Measurements from ENCODE around the gene S100A1. TPM values are rescaled to one million over a fixed set of nuclear protein-coding genes. Genes with fewer than 3 reads are reported as not detected.

Gene S100A1
- total RNA-seq, 1 experiment from 2014 or later: not detected

DNA sequence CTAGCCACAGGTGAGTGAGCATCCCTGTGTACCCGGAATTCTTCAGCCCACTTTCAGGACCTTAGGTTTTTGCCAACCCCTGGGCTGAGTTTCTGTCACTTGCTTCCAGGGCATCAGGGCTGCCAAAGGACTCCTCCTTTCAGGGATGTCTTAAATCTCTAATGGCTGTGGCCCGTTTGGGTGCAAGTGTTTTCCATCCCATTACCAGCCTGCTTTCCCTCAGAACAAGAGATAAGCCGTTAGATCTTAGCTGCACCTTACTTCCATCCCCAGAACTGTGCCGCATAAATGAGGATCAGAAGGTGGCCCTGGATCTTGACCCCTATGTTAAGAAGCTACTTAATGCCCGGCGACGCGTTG is 30.9 kb downstream of the S100A1 start:
- peak overlapping the region; percentile 15 to 90 (median 44); a peak in 6 of 7 replicates for H3K27ac Mint-ChIP-seq
- no peak overlapping the region for H3T11ph ChIP-seq (ENCODE audit: low read length)

More for the DNA sequence above, 30.9 kb downstream of the S100A1 start:
- peaks cover 5% of the 10 kb centered on the region for H3K23me2 ChIP-seq (ENCODE audit: insufficient read length, low read depth, low read length, poor library complexity, severe bottlenecking)
- no peaks in the 10 kb centered on the region; a peak in 1 of 5 replicates for H3K9me3 Mint-ChIP-seq
- no peak overlapping the region for H3K56ac ChIP-seq (ENCODE audit: insufficient read length, low read depth, low read length)
- peak overlapping the region; percentile 81 for H3K9ac ChIP-seq (ENCODE audit: extremely low read depth, insufficient read length, low read length)
- H2AK5ac ChIP-seq (ENCODE audit: insufficient read length, low read length): no peak overlapping the region
- no peak overlapping the region for H4K5ac ChIP-seq (ENCODE audit: insufficient read length, low read depth, low read length)
- H3K18ac ChIP-seq (ENCODE audit: insufficient read length, low read depth, low read length): no peak overlapping the region
- peak overlapping the region; percentile 94 for H3K4me2 ChIP-seq (ENCODE audit: insufficient read depth, insufficient read length, low read length)
- H3K4me3 Mint-ChIP-seq: peak overlapping the region; percentile 94 to 95
- no peak overlapping the region for H4K8ac ChIP-seq (replicated peaks; ENCODE audit: insufficient read length, low read depth, low read length)
- H2AFZ ChIP-seq (ENCODE audit: low read length): no peak overlapping the region
- peaks cover 18 to 40% (median 26%) of the 10 kb centered on the region in 3 experiments for H3K36me3 Mint-ChIP-seq (ENCODE audit: insufficient read depth in 1 of 3, low read depth in 3 of 3)
- no peak for DNase-seq
- H3K27me3 Mint-ChIP-seq (ENCODE audit: low read depth): no peaks in the 10 kb centered on the region
- no peak overlapping the region for H3K23ac ChIP-seq (ENCODE audit: insufficient read length, low read depth, low read length)
- H2BK5ac ChIP-seq (ENCODE audit: insufficient read length, low read length): no peak overlapping the region
- 0 out of 2 replicates have a peak, but pooled peaks cover 2% of the 10 kb centered on the region for H3K4me1 ChIP-seq (ENCODE audit: insufficient read depth, low read length)
- WGBS (ENCODE audit: extremely low coverage, insufficient read length, low lambda C conversion rate): no CpG with 5 or more reads among the region's 8 CpGs
- H3K9me3 ChIP-seq (ENCODE audit: control insufficient read depth, low read depth, low read length): no peaks in the 10 kb centered on the region
- no peak overlapping the region for H2BK20ac ChIP-seq (ENCODE audit: low read depth, low read length, poor library complexity, severe bottlenecking)
- no peak overlapping the region for H2BK15ac ChIP-seq (ENCODE audit: low read depth, low read length)
- H3K14ac ChIP-seq (ENCODE audit: insufficient read depth, low read length): peak overlapping the region; percentile 40; the same call in 1 of the 2 replicates
- no peak overlapping the region for H3K27ac ChIP-seq (ENCODE audit: insufficient read length, low read depth, low read length)
- no peaks in the 10 kb centered on the region; the same call in 1 of the 2 replicates for H3K79me2 ChIP-seq (ENCODE audit: insufficient read depth, low read length)
- H2BK120ac ChIP-seq (ENCODE audit: low read depth, low read length, poor library complexity, severe bottlenecking): no peak overlapping the region
- no peak overlapping the region for H3K4ac ChIP-seq (ENCODE audit: low read depth, low read length)
- no peaks in the 10 kb centered on the region for H3K27me3 ChIP-seq (ENCODE audit: insufficient read depth, low read length)
- H3K4me1 Mint-ChIP-seq: peaks cover 9% of the 10 kb centered on the region in 2 experiments
- no peak overlapping the region for H2BK12ac ChIP-seq (ENCODE audit: insufficient read length, low read depth, low read length)
- TF ChIP-seq, protein P1, sequence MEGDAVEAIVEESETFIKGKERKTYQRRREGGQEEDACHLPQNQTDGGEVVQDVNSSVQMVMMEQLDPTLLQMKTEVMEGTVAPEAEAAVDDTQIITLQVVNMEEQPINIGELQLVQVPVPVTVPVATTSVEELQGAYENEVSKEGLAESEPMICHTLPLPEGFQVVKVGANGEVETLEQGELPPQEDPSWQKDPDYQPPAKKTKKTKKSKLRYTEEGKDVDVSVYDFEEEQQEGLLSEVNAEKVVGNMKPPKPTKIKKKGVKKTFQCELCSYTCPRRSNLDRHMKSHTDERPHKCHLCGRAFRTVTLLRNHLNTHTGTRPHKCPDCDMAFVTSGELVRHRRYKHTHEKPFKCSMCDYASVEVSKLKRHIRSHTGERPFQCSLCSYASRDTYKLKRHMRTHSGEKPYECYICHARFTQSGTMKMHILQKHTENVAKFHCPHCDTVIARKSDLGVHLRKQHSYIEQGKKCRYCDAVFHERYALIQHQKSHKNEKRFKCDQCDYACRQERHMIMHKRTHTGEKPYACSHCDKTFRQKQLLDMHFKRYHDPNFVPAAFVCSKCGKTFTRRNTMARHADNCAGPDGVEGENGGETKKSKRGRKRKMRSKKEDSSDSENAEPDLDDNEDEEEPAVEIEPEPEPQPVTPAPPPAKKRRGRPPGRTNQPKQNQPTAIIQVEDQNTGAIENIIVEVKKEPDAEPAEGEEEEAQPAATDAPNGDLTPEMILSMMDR (conservative IDR thresholded peaks at IDR 0.05): no peak
- no peak overlapping the region for H4K91ac ChIP-seq (ENCODE audit: insufficient read length, low read depth, low read length)
- peaks cover 5% of the 10 kb centered on the region for H3K79me1 ChIP-seq (ENCODE audit: insufficient read depth, low read depth, low read length, poor library complexity, severe bottlenecking)
- no peaks in the 10 kb centered on the region for H4K20me1 ChIP-seq (ENCODE audit: control insufficient read depth, insufficient read depth, insufficient read length)

Data from H9 (cell line).